SJSA1 (cell line): ENCODE data around the gene GBGT1. TPM values are rescaled to one million over a fixed set of nuclear protein-coding genes. Genes with fewer than 3 reads are reported as not detected.

Source experiments
- DNase-seq, 2 experiments: peaks; one replicate each; pipeline ENCODE4 v3.0.0-alpha.2; 2015 to 2020; ENCODE audit warnings: low spot score in 2 of 2, low read depth in 1 of 2
- H3K27ac ChIP-seq: fragments of 250-450 bp; sonication (Bioruptor Pico); 2 replicates; pipeline ENCODE4 v1.5.1; 2020; ENCODE audit warnings: mild to moderate bottlenecking, moderate library complexity
- H3K27me3 ChIP-seq: fragments of 250-450 bp; sonication (Bioruptor Pico); replicated peaks from 2 replicates; pipeline ENCODE4 v1.5.1; 2020; ENCODE audit warnings: mild to moderate bottlenecking, moderate library complexity
- H3K36me3 ChIP-seq: fragments of 250-450 bp; sonication (Bioruptor Pico); 2 replicates; pipeline ENCODE4 v1.5.1; 2020; ENCODE audit warnings: mild to moderate bottlenecking
- H3K4me1 ChIP-seq: fragments of 250-450 bp; sonication (Bioruptor Pico); replicated peaks from 2 replicates; pipeline ENCODE4 v1.6.1; 2021; ENCODE audit warnings: mild to moderate bottlenecking
- H3K4me3 ChIP-seq: fragments of 250-450 bp; sonication (Bioruptor Pico); 2 replicates; pipeline ENCODE4 v1.5.1; 2020; ENCODE audit warnings: mild to moderate bottlenecking
- H3K9me3 ChIP-seq: fragments of 250-450 bp; sonication (Bioruptor Pico); replicated peaks from 2 replicates; pipeline ENCODE4 v1.5.1; 2020; ENCODE audit warnings: mild to moderate bottlenecking
- total RNA-seq: library from RNA; depleted of rRNA; stranded (reverse); fragments of >200 nt; shearing (Covaris generic); gene quantifications from 2 replicates; pipeline ENCODE4 v1.2.3, GENCODE V29; 2014

Gene GBGT1
- total RNA-seq, 1 experiment from 2014 or later, result not detected

DNA sequence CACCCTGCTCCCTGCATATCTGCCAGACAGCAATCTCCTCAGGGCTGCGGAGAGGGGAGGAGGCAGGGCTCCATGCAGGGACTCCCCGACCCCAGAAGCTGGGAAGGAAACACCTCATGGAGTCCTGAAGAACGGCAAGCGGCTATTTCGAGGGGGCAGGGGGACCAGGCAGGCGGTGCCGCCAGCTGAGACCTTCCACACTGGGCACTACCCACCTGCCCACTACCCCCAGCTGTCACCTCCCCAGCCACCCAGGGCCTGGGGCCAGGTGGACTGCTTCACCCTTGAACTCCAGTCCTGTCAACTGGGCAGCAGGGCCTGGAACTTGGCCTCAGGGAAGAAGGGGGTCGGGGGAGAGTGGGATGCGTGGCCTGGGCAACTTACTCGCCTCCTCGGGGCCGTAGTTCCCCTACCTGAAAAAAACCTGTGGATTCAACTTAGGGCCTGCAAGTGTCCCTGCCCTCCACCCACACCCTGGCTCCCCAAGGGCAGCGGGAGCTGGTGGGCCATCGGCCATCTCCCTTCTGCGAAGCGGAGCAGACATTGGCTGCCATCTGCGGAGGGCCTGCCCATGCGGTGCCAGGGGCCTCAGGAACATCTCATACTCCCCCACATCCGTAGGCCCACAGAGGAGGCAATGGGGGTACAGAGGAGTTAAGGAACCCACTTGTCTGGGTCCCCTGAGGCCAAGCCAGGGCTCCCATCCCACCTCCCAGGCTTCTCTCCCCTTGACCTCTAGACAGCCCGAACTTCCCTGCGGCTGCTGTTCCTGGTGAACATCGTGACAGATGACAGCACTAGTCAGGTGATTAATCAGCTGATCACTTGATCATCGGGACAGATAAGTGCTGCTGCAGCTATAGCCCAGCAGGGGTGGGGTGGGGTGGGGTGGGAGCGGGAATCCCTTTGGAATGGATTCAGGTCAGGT is 24.2 kb downstream of the GBGT1 start:
- H3K27me3 ChIP-seq, result no peaks in the 10 kb centered on the region
- no peak for DNase-seq
- no peaks in the 10 kb centered on the region for H3K36me3 ChIP-seq
- no peak overlapping the region for H3K27ac ChIP-seq
- H3K9me3 ChIP-seq, result no peaks in the 10 kb centered on the region
- H3K4me1 ChIP-seq, result peaks cover 34% of the 10 kb centered on the region
- H3K4me3 ChIP-seq, result no peak overlapping the region

GRCh38 chr9:133137451-133138231 is 26.1 kb downstream of the GBGT1 start:
- H3K4me3 ChIP-seq, result no peak overlapping the region
- DNase-seq, result no peak
- no peaks in the 10 kb centered on the region for H3K27me3 ChIP-seq
- no peak overlapping the region for H3K27ac ChIP-seq
- H3K9me3 ChIP-seq, result no peaks in the 10 kb centered on the region
- peaks cover 43% of the 10 kb centered on the region for H3K4me1 ChIP-seq
- H3K36me3 ChIP-seq, result no peaks in the 10 kb centered on the region

DNA sequence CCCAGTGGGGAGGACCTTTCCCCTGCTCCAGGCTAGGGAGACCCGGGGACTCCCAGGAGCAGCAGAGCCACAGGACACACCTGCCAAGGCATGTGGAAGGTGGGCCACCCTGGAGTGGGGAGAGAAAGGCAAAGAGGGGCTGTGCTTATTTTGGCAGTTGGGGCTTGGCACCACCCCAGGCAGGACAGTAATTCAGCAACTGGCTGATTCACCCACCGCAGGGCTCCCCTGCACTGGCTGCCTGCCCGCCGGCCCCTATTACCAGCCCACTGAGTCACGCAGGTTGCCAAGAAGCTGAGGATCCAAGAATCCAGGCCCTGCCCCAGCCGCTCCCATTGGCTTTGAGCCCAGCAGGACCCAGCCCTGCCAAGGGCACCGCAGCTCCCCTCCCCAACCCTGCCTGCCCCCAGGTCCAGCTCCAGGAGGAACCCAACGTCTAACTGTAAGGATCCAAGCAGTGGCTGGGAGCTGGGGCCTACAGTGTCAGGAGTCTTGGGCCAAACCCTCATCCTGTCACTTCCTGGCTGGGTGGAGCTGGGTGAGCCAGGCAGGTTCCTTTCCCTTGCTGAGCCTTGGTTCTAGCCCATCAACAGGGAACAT is 28.5 kb downstream of the GBGT1 start:
- peak; percentile 86 to 94 for DNase-seq
- H3K4me3 ChIP-seq, result no peak overlapping the region
- H3K9me3 ChIP-seq, result no peaks in the 10 kb centered on the region
- peak overlapping the region; percentile 93 for H3K27ac ChIP-seq
- no peaks in the 10 kb centered on the region for H3K36me3 ChIP-seq
- H3K27me3 ChIP-seq, result no peaks in the 10 kb centered on the region
- peaks cover 40% of the 10 kb centered on the region for H3K4me1 ChIP-seq

- Histone ChIP-seq H3K27me3 (no peaks in the 10 kb centered on the region), H3K27ac (peak overlapping the region; percentile 93), H3K36me3 (no peaks in the 10 kb centered on the region), H3K4me3 (no peak overlapping the region), H3K4me1 (peaks cover 40% of the 10 kb centered on the region), H3K9me3 (no peaks in the 10 kb centered on the region)
- no peak for DNase-seq
These were observed 29.1 kb downstream of the GBGT1 start for GRCh38 chr9:133134388-133135145.

DNA sequence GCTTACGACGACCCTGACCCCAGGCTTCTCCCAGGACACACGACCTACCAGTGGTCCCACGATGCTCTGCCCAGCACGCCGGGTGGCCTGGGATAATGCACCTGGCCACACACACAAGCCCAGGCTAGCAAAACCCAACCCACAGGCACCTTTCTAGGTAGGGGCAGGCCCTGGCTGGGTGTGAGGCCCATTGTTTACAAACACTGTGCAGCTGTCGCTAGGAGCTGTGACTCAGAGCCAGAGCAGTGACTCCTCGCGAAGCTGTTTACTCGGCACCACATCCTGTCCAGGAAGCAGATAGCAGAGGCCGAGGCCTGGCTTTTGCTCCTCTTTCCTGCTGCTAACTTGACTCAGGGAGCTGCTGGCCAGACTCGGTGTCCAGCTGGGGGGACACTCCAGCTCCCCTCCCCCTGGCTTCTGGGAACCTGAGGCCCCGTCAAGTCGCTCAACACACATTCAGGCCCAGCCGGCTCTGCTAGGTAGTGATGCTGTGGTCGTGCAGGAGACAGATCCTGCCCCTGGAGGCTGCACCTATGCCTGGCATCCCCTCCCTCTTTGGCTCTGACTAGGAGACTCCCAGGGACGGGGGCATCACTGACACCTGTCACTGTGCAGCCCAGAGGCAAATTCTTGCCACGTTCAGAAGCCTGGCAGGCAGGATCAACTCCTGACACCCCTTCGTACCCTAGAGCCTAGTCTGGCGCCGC is 29.9 kb downstream of the GBGT1 start:
- peak; percentile 85 to 95 for DNase-seq
- Histone ChIP-seq H3K4me3 (no peak overlapping the region), H3K27me3 (no peaks in the 10 kb centered on the region), H3K4me1 (peaks cover 40% of the 10 kb centered on the region), H3K36me3 (no peaks in the 10 kb centered on the region), H3K27ac (peak overlapping the region; percentile 93), H3K9me3 (no peaks in the 10 kb centered on the region)

DNA sequence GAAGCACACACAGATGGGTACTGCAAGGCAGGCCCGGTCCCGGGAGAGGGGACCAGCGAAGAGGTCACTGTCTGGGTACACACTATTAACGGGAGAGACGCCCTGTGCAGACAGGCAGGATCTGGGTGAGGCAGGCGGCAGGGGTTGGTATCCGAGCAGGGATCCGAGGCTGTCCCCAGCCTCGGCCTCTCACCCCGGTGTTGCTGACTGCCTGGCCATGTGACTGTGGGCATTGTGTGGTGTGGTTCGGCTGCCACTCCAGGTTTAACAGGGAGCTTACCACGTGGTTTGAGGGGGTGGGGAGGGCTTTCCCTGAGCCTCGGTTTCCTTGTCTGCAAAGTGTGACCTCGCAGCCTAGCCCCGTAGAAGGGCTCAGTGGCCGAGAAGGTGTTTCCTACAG is 31.5 kb downstream of the GBGT1 start:
- no peaks in the 10 kb centered on the region for H3K36me3 ChIP-seq
- no peak for DNase-seq
- no peaks in the 10 kb centered on the region for H3K27me3 ChIP-seq
- H3K27ac ChIP-seq, result no peak overlapping the region
- H3K9me3 ChIP-seq, result no peaks in the 10 kb centered on the region
- peaks cover 35% of the 10 kb centered on the region for H3K4me1 ChIP-seq
- H3K4me3 ChIP-seq, result no peak overlapping the region

- no peak for DNase-seq
- H3K4me1 ChIP-seq, result peaks cover 36% of the 10 kb centered on the region
These were observed 32.2 kb downstream of the GBGT1 start for GRCh38 chr9:133131506-133131905.

DNA sequence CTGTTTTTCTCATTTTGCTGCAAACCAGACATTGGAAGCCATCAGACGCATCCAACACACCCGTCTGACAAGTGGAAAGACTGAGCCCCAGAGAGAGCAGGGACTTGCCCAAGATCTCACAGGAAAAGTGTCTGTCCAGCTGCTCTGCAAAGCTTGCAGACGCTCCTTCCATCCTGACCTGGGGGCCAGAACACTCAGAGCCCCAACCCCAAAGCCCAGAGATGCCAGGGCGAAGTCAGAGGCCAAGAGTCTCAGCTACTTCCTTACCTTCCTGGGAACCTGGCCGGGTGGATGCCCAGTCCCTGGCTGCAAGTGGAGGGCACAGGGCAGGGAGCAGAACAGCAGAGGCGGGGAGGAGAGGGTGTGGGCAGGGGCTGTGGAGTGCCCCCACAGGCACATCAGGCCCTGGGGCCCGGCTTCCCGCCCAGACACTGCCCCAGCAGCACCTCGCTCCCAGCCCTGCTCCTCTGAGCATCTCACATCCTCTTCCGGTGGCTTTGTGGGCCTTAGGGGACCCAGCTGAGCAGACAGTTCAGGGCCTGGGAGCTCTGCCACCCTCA is 32.9 kb downstream of the GBGT1 start:
- Histone ChIP-seq H3K27ac (no peak overlapping the region), H3K27me3 (no peaks in the 10 kb centered on the region), H3K36me3 (no peaks in the 10 kb centered on the region), H3K4me1 (peaks cover 39% of the 10 kb centered on the region), H3K4me3 (no peak overlapping the region), H3K9me3 (no peaks in the 10 kb centered on the region)
- no peak for DNase-seq

More at GRCh38 chr9:133131506-133131905, 32.2 kb downstream of the GBGT1 start:
- Histone ChIP-seq H3K9me3 (no peaks in the 10 kb centered on the region), H3K27ac (no peak overlapping the region), H3K36me3 (no peaks in the 10 kb centered on the region), H3K4me3 (no peak overlapping the region), H3K27me3 (no peaks in the 10 kb centered on the region)

DNA sequence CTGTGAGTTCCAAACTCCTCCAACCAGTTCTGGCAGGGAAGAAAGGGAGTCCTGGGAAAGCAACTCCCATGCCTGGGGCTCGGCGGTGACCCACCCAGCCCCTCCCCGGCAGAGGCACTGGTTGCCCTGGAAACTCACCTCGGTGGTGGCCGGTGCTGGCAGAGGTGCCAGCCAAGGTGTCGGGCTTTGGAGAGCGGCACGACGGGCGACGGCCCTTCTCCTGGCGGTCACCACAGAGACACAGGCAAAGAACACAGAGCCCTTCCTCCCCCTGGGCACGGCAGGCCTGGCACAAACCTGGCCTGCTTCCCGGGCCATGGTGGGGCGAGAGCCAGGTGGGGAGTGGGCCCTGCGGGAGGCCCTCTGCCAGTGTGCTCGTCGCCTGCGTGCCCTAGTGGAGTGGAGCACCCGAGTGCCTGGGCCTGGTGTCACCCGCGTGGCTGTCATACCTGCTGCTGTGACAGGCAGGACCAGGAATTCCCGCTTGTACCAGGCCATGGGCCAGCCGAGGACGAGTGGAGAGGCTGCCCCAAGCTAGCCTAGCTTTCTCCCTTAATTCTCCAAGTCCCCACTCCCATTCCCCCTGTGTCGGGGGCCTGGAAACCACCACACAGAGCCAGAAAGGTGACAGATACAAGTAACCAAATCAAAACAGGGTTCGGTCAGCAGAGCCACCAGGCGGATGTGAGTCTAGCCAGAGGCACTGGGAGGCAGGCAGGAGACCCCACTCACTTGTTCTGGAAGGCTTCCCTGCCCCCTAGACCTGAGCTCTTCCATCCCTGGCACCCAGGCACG is 34.5 kb downstream of the GBGT1 start:
- DNase-seq, result no peak
- no peaks in the 10 kb centered on the region for H3K27me3 ChIP-seq
- H3K4me1 ChIP-seq, result peaks cover 27% of the 10 kb centered on the region
- no peak overlapping the region for H3K4me3 ChIP-seq
- H3K27ac ChIP-seq, result no peak overlapping the region
- H3K36me3 ChIP-seq, result no peaks in the 10 kb centered on the region
- H3K9me3 ChIP-seq, result no peaks in the 10 kb centered on the region

GRCh38 chr9:133128152-133128551 is 35.6 kb downstream of the GBGT1 start:
- no peaks in the 10 kb centered on the region for H3K9me3 ChIP-seq
- peaks cover 16% of the 10 kb centered on the region for H3K4me1 ChIP-seq
- no peaks in the 10 kb centered on the region for H3K27me3 ChIP-seq
- no peak overlapping the region for H3K27ac ChIP-seq
- H3K4me3 ChIP-seq, result no peak overlapping the region
- H3K36me3 ChIP-seq, result no peaks in the 10 kb centered on the region
- no peak for DNase-seq

GRCh38 chr9:133127340-133127981 is 36.3 kb downstream of the GBGT1 start:
- no peak for DNase-seq
- Histone ChIP-seq H3K4me1 (peaks cover 10% of the 10 kb centered on the region), H3K36me3 (no peaks in the 10 kb centered on the region), H3K27me3 (no peaks in the 10 kb centered on the region), H3K27ac (no peak overlapping the region), H3K9me3 (no peaks in the 10 kb centered on the region), H3K4me3 (no peak overlapping the region)
